GM23248 (cell line): ENCODE data around the gene IRF9.

Source experiments
- EZH2 ChIP-seq: fragments of 200-600 bp; sonication (generic); IDR thresholded peaks from 2 replicates; pipeline ENCODE4 v1.6.1; 2018; ENCODE audit warnings: antibody characterized with exemption, mild to moderate bottlenecking; ENCODE audit not compliant: insufficient read depth, poor library complexity, severe bottlenecking
- EZH2phosphoT487 ChIP-seq: fragments of 200-600 bp; sonication (generic); IDR thresholded peaks from 2 replicates; pipeline ENCODE4 v1.6.1; 2018; ENCODE audit warnings: antibody characterized with exemption, moderate library complexity, mild to moderate bottlenecking, low read depth; ENCODE audit not compliant: insufficient read depth

- TF ChIP-seq EZH2 (no peak), EZH2phosphoT487 (no peak)
These were observed 6.5 kb downstream of the IRF9 start for GRCh38 chr14:24167469-24168114.
